Measurements from ENCODE around the gene KRT25.

KRT25 gene

GRCh38 chr17:40755231-40755630 lies at the start of gene KRT25:
Gene KRT25 (minus strand): TSS chr17:40755331. CDS start chr17:40755271, 60 bp downstream.
- no peak for DNase-seq

- DNase-seq: peak; percentile 62
Observed at GRCh38 chr17:40803617-40804082, 48.5 kb upstream of the KRT25 start.

DNA sequence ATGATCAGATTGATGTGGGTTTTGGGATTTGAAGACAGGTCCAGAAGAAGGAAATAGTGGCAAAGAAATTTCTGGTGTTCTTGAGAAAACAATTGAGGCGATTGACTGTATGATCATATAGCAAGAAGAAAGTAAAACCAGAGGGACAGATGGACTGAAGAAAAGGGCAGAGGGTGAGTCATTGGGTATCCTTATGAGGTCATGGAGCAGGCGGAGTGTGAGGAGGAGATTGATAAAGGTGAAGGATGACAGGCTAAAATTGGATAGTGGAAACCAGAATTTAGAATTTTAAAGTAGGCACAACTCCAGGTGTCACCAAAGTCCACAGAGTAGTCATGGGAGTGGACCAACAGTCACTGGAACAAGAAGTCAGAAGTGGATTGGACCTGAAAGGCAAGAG lies 46.0 kb upstream of the KRT25 start:
- no peak for DNase-seq

DNA sequence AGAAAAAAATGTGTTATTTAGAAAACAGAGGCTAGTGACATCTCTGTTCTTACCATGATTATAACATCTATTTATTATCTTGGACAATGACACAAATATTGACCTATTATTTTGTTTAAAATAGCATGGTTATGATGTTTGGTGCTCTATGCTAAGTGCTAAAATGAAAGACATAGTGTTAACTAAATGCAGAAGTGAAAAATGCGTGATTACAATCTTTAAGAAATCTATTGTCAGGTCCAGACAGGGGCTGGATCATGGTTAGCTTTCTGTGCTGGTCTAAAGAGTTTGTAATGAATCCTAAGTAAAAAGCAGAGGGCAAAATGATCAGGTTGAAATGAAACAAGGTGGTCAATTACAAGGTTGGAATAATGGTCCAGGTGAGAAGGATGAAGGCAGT lies 45.2 kb upstream of the KRT25 start:
- no peak for DNase-seq

GRCh38 chr17:40799859-40800258 lies 44.7 kb upstream of the KRT25 start, which contains the start of gene KRT28:
Gene KRT28 (minus strand): TSS chr17:40799959. CDS start chr17:40799893, 66 bp downstream.
- DNase-seq: no peak

DNA sequence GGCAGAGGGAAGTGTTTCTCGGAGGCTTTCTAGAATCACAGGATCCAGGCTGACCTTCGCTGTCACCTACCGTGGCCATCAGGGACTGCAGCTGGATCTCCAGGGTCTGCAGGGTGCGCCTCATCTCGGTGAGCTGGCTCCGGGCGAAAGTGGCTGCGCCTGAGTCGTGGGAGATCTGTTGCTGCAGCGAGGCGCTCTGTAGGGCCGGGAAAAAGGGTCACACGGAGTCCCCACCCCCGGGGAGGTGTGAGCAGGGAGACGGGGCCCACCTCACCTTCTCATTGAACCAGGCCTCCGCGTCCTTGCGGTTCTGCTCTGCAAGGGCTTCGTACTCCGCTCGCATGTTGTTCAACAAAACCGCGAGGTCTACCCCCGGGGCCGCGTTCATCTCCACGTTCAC lies 41.7 kb upstream of the KRT25 start:
- no peak for DNase-seq

DNA sequence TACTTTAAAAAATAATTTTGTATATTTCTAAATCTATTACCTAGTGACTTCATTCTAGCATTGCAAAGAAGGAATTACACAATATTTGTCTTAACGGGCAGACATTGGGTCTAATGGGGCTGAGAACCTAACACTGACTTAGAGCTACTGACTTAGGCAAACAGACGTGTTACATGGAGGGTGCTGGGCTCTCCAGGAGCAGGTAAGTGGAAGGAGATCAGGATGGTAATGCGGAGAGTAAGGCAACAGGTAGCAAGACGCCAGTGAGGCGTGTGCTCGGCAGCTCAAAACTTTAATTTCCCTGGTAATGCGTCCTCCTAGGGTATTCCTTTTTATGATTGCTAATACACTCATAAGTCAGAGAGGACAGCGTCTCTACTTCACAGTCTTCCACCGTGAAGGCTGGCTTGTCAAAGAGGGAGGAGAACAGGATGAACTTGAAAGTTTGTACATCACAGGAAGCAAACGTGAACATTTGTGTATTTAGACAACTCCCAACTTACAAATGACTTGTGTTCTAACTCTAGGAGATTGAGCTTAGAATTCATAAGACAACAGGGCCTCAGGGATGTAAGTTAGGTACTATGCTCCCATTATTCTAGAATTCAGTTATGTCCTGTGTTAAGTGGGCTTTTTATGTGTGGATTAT lies 40.0 kb upstream of the KRT25 start:
- DNase-seq: no peak

DNA sequence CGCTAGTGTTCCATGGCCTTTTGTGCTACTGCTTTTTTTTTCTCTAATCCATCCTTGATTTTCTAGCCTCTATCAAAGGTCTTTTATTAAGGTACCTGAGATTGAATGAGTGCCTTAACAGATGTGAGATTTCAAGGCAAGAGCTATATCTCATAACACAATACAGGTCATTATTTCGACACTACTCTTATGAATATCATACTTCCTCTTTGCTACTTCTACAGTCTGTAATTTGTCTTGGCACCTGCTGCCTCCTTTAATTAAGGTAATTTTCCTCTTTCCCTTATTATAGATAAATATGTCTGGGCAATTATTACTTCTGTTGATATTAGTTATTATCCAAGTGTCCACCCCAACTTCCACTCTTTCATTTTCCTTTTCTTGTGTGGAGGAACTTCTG lies 39.3 kb upstream of the KRT25 start:
- no peak for DNase-seq

DNA sequence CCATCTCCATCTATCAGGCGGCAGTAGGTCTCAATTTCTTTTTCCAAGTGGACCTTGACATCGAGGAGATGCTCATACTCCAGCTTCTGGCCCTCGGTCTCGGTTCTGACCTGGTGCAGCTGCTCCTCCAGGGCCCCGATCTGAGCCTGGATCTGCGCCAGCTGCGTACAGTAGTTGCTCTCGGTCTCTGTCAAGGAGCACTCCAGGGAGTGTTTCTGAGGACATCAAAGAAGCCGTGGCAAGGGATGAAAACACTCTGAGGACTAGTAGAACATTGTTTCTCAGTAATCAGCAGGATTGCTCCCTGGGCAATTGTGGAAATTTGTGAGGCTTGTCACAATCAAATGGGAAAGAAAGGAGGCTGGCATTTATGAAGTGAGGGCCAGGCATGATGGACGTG lies 38.7 kb upstream of the KRT25 start:
- no peak for DNase-seq

DNA sequence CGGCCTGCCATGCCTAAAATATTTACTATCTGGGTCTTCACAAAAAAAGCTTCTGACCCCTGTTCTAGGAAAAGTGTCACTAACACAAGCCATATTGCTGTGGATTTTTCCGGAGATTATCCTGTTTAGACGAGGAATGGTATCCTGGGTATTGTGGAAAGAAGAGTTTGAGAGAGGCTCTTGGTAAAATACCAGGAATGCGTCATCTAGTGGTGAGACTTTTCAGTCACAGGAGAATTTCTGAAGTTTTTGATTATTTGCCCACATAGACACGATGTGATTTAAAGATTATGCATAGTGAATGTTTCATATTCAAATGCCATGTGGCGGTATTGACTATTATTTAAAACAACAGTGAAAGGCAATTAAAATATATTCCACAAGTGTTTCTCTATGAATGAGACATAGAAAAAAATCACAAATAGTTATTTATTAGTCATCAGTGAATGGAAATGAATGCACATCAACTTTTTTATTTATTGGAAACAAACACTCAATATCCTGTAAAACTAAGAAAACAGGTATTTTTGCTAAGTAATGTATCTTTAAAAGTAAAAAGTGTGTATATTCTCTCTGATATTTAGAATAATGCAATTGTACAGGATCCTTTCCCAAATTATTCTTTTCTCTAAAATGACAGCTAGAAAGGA lies 36.8 kb upstream of the KRT25 start:
- no peak for DNase-seq

DNA sequence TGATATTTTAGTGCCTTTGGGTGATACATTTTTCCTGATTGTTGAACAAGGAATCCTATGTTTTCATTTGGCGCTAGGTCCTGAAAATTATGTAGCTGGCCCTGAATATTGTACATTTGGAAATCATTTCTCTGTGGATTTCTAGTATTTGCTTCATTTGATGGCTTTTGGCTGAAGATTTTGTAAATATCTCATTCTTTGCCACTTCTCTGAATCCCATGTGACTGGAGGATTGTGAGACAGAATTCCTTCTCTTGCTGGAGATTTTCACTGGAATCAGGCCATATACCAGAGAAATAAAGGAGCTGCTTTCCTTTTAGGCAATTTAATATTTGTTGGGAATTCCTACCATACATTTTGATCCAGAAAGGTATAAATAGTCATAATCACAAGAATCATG lies 36.0 kb upstream of the KRT25 start:
- no peak for DNase-seq

- no peak for DNase-seq
Observed at GRCh38 chr17:40782450-40782849, 27.3 kb upstream of the KRT25 start, which contains the start of gene KRT27. Gene KRT27 (minus strand): TSS chr17:40782550. CDS start chr17:40782493, 57 bp downstream.

DNA sequence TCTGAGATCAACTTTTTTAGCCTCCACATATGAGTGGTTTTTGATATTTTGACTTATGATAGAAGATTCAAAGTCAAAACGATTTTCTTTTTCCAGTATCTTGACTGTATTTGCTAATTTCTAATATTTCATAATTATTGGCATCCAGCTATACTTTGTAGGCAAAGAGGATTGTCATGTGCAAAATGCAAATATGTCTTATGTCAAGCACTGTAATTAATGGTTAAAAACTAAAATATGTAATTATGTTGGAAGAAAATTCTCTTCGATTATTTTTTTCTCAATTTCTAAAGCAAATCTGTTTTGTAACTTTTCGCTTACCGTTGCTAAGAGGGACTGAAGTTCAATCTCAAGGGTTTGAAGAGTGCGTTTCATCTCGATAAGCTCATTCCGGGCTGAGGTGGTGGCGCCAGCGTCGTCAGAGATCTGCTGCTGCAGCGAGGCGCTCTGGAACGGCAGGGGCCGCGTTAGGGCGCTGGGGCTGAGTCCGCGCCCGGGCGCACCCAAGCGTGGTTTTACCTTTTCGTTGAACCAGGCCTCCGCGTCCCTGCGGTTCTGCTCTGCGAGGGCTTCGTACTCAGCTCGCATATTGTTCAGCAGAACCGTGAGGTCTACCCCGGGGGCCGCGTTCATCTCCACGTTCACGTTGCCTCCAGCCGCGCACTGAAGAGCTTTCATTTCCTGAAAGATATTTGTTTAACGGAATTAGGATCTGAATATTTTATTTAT lies 24.2 kb upstream of the KRT25 start:
- DNase-seq: no peak

- DNase-seq: no peak
Observed at GRCh38 chr17:40778461-40778860, 23.3 kb upstream of the KRT25 start.

DNA sequence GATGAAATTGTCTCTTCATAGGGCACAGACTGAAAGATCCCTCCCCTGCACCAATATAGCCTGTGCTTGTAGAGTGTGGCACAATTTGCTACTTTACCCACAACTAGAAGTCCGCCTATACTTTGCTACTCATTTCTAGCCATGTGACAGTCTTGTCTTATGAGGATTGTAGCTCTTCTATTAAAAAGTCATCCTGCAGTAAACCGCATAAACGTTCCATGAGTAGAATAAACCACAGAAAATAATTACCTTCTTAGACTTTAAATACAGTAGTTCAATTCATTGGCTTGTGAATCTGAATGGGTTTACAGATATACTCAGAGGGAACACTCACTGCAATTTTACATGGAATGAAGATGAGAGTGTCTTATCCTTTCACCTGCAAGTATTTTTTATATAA lies 22.8 kb upstream of the KRT25 start:
- no peak for DNase-seq

- no peak for DNase-seq
Observed at GRCh38 chr17:40777459-40777858, 22.3 kb upstream of the KRT25 start.

GRCh38 chr17:40775945-40776344 lies 20.8 kb upstream of the KRT25 start:
- DNase-seq: no peak

GRCh38 chr17:40772101-40772500 lies 17.0 kb upstream of the KRT25 start, which contains the start of gene KRT26:
Gene KRT26 (minus strand): TSS chr17:40772201. CDS start chr17:40772113, 88 bp downstream.
- DNase-seq: no peak

GRCh38 chr17:40765657-40766056 lies 10.5 kb upstream of the KRT25 start:
- DNase-seq: no peak

DNA sequence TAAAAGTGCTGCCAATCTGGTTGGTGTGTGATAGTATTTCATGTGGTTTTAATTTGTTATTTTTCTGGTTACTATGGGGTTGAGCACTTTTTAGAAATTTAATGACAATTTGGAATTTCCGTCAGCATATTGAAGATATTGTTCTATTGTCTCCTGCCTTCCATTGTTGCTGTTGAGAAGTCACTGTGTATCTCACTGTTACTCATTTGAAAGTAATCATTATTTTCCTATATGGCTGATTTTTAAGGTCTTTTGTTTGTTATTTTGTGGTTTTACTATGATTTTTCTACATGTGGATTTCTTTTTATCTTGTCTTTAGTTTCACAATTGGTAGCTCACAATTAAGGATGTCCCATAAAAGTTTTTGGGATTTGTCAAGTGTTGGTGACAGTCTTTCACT lies 8.6 kb upstream of the KRT25 start:
- DNase-seq: no peak

- DNase-seq: no peak
Observed at GRCh38 chr17:40760105-40761016, 5.2 kb upstream of the KRT25 start.

- DNase-seq: no peak
Observed at GRCh38 chr17:40753804-40754203, 1.3 kb downstream of the KRT25 start.

DNA sequence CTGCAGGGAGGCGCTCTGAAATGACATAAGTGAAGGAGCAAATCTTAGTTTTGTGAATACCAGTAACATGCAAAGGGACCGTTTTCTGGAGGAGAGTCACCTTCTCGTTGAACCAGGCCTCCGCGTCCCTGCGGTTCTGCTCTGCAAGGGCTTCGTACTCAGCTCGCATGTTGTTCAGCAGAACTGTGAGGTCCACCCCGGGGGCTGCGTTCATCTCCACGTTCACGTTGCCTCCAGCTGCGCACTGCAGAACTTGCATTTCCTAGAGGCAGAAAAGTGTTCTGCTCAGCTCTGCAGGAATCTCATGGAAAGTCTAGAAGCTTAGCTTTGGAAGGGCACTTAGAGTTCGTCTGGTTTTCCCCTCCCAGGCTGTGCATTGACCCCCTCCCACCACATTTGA lies 4.1 kb downstream of the KRT25 start:
- no peak for DNase-seq

All from DMS 273 treated with DMSO at 0.1 percent for 48 hours (cell line).